Activated CD8-positive, alpha-beta memory T cell treated with anti-CD3 and anti-CD28 coated beads, Interleukin-2, amount 10 ng/mL, durations not matched to agents 7 days and 5 days (primary cell): ENCODE results near the gene DYDC1. TPM values are rescaled to one million over a fixed set of nuclear protein-coding genes. Genes with fewer than 3 reads are reported as not detected.
"Not testable (repeated sequence)": the region's sequence is repeated elsewhere in the genome, so short reads cannot be mapped to it uniquely, and the experiment has no call there.

ENCODE experiments used
- ATAC-seq: fragments of 150-1000 bp; cut with Tn5 transposase; one replicate; pipeline ENCODE4 v1.10.0; 2021; ENCODE audit warnings: moderate library complexity
- CTCF ChIA-PET: fragments of 350-600 bp; sonication (Branson Sonifier 250); formaldehyde crosslinking; loops from one replicate; lab custom pipeline; 2021; ENCODE audit warnings: antibody characterized with exemption; lab: Charles Lee
- DNase-seq: peaks from one replicate; pipeline ENCODE4 v3.0.0-alpha.2; 2020
- H3K27ac Mint-ChIP-seq: one replicate; pipeline ENCODE4 v1.8.0; 2021; ENCODE audit warnings: mild to moderate bottlenecking, mixed read lengths
- H3K27me3 Mint-ChIP-seq: one replicate; pipeline ENCODE4 v1.8.0; 2021; ENCODE audit warnings: mixed read lengths
- H3K36me3 Mint-ChIP-seq: one replicate; pipeline ENCODE4 v1.8.0; 2021; ENCODE audit warnings: mild to moderate bottlenecking, mixed read lengths
- H3K4me1 Mint-ChIP-seq: one replicate; pipeline ENCODE4 v1.8.0; 2021; ENCODE audit warnings: mixed read lengths
- H3K4me3 Mint-ChIP-seq: one replicate; pipeline ENCODE4 v1.8.0; 2021; ENCODE audit warnings: mild to moderate bottlenecking, moderate library complexity, mixed read lengths
- H3K9me3 Mint-ChIP-seq: one replicate; pipeline ENCODE4 v1.8.0; 2022; ENCODE audit warnings: low read depth, mixed read lengths
- total RNA-seq, 2 experiments: library from RNA; stranded (reverse); gene quantifications; one replicate each; pipeline ENCODE4 v1.2.3, GENCODE V29; 2021

The DYDC1 gene
- total RNA-seq, 2 experiments from 2014 or later: not detected

GRCh38 chr10:80372675-80373074, 16.1 kb upstream of the DYDC1 start:
- H3K36me3 Mint-ChIP-seq: peaks cover 4% of the 10 kb centered on the region
- H3K27me3 Mint-ChIP-seq: peaks cover 14% of the 10 kb centered on the region
- no peak overlapping the region for H3K4me3 Mint-ChIP-seq
- H3K4me1 Mint-ChIP-seq: peaks cover 1% of the 10 kb centered on the region
- DNase-seq (no peak), ATAC-seq (no peak)
- peaks cover 4% of the 10 kb centered on the region for H3K9me3 Mint-ChIP-seq
- CTCF ChIA-PET: interaction anchor here (0.6 to 1.0 kb wide), 2 partner anchors 7 to 231 kb away, joined by 3 read pairs; no protein-coding TSS in a partner anchor
- H3K27ac Mint-ChIP-seq: no peak overlapping the region

GRCh38 chr10:80371467-80371866, 14.9 kb upstream of the DYDC1 start:
- no peak for DNase-seq
- H3K27me3 Mint-ChIP-seq: peaks cover 10% of the 10 kb centered on the region
- CTCF ChIA-PET: no interaction called here
- H3K9me3 Mint-ChIP-seq: peaks cover 7% of the 10 kb centered on the region
- no peaks in the 10 kb centered on the region for H3K4me1 Mint-ChIP-seq
- H3K36me3 Mint-ChIP-seq: peaks cover 7% of the 10 kb centered on the region
- ATAC-seq: no peak
- H3K4me3 Mint-ChIP-seq: no peak overlapping the region
- no peak overlapping the region for H3K27ac Mint-ChIP-seq

GRCh38 chr10:80365510-80365909, 9.0 kb upstream of the DYDC1 start:
- H3K4me3 Mint-ChIP-seq: no peak overlapping the region
- CTCF ChIA-PET: no interaction called here
- no peak overlapping the region for H3K27ac Mint-ChIP-seq
- no peak for ATAC-seq
- H3K9me3 Mint-ChIP-seq: peaks cover 7% of the 10 kb centered on the region
- H3K27me3 Mint-ChIP-seq: peaks cover 22% of the 10 kb centered on the region
- peaks cover 7% of the 10 kb centered on the region for H3K36me3 Mint-ChIP-seq
- no peaks in the 10 kb centered on the region for H3K4me1 Mint-ChIP-seq
- DNase-seq: no peak

GRCh38 chr10:80359644-80360043, 3.1 kb upstream of the DYDC1 start:
- ATAC-seq: no peak
- H3K4me3 Mint-ChIP-seq: no peak overlapping the region
- H3K4me1 Mint-ChIP-seq: peaks cover 8% of the 10 kb centered on the region
- DNase-seq: no peak
- H3K27me3 Mint-ChIP-seq: peaks cover 51% of the 10 kb centered on the region
- H3K9me3 Mint-ChIP-seq: no peaks in the 10 kb centered on the region
- no peak overlapping the region for H3K27ac Mint-ChIP-seq
- CTCF ChIA-PET: no interaction called here
- H3K36me3 Mint-ChIP-seq: no peaks in the 10 kb centered on the region

- ATAC-seq, H3K4me3 Mint-ChIP-seq, H3K9me3 Mint-ChIP-seq, H3K27ac Mint-ChIP-seq, DNase-seq, H3K36me3 Mint-ChIP-seq, H3K4me1 Mint-ChIP-seq, CTCF ChIA-PET: not testable (repeated sequence)
- peaks cover 50% of the 10 kb centered on the region for H3K27me3 Mint-ChIP-seq
Observed at GRCh38 chr10:80358925-80359324, 2.4 kb upstream of the DYDC1 start.

- Mint-ChIP-seq H3K36me3 (no peaks in the 10 kb centered on the region), H3K4me3 (no peak overlapping the region), H3K9me3 (no peaks in the 10 kb centered on the region), H3K27ac (no peak overlapping the region), H3K27me3 (peaks cover 54% of the 10 kb centered on the region), H3K4me1 (peaks cover 8% of the 10 kb centered on the region)
- DNase-seq: no peak
- CTCF ChIA-PET: no interaction called here
- no peak for ATAC-seq
Observed at GRCh38 chr10:80357851-80358125, 1.2 kb upstream of the DYDC1 start.

GRCh38 chr10:80356989-80357850, 665 bp upstream of the DYDC1 start:
- Mint-ChIP-seq H3K4me3 (peak overlapping the region; percentile 30), H3K36me3 (no peaks in the 10 kb centered on the region), H3K27me3 (peaks cover 59% of the 10 kb centered on the region), H3K9me3 (no peaks in the 10 kb centered on the region), H3K4me1 (peaks cover 8% of the 10 kb centered on the region), H3K27ac (no peak overlapping the region)
- ATAC-seq (no peak), DNase-seq (no peak)
- CTCF ChIA-PET: no interaction called here

GRCh38 chr10:80351220-80351619, 5.3 kb downstream of the DYDC1 start:
- CTCF ChIA-PET: interaction anchor here (2.0 kb wide), 1 partner anchor 27 kb away, joined by 5 read pairs; no protein-coding TSS in a partner anchor
- H3K36me3 Mint-ChIP-seq: no peaks in the 10 kb centered on the region
- H3K9me3 Mint-ChIP-seq: no peaks in the 10 kb centered on the region
- H3K27ac Mint-ChIP-seq: no peak overlapping the region
- H3K4me3 Mint-ChIP-seq: no peak overlapping the region
- ATAC-seq: no peak
- H3K4me1 Mint-ChIP-seq: peaks cover 1% of the 10 kb centered on the region
- no peak for DNase-seq
- peaks cover 43% of the 10 kb centered on the region for H3K27me3 Mint-ChIP-seq

GRCh38 chr10:80350251-80350650, 6.3 kb downstream of the DYDC1 start:
- Mint-ChIP-seq H3K36me3 (no peaks in the 10 kb centered on the region), H3K27ac (no peak overlapping the region), H3K4me3 (no peak overlapping the region), H3K4me1 (no peaks in the 10 kb centered on the region), H3K27me3 (peaks cover 33% of the 10 kb centered on the region), H3K9me3 (no peaks in the 10 kb centered on the region)
- CTCF ChIA-PET: interaction anchor here (2.0 kb wide), 1 partner anchor 28 kb away, joined by 5 read pairs; no protein-coding TSS in a partner anchor
- DNase-seq: no peak
- ATAC-seq: no peak

- CTCF ChIA-PET: no interaction called here
- no peak overlapping the region for H3K27ac Mint-ChIP-seq
- H3K36me3 Mint-ChIP-seq: no peaks in the 10 kb centered on the region
- H3K4me3 Mint-ChIP-seq: no peak overlapping the region
- H3K9me3 Mint-ChIP-seq: no peaks in the 10 kb centered on the region
- DNase-seq: no peak
- H3K27me3 Mint-ChIP-seq: peaks cover 10% of the 10 kb centered on the region
- ATAC-seq: no peak
- no peaks in the 10 kb centered on the region for H3K4me1 Mint-ChIP-seq
Observed at GRCh38 chr10:80344912-80345311, 11.6 kb downstream of the DYDC1 start.

- peaks cover 15% of the 10 kb centered on the region for H3K27me3 Mint-ChIP-seq
- no peak overlapping the region for H3K4me3 Mint-ChIP-seq
- no peak for DNase-seq
- H3K36me3 Mint-ChIP-seq: no peaks in the 10 kb centered on the region
- CTCF ChIA-PET: no interaction called here
- H3K27ac Mint-ChIP-seq: no peak overlapping the region
- ATAC-seq: no peak
- no peaks in the 10 kb centered on the region for H3K4me1 Mint-ChIP-seq
- no peaks in the 10 kb centered on the region for H3K9me3 Mint-ChIP-seq
Observed at GRCh38 chr10:80344276-80344675, 12.3 kb downstream of the DYDC1 start.

- ATAC-seq (no peak), DNase-seq (no peak)
- Mint-ChIP-seq H3K27me3 (peaks cover 14% of the 10 kb centered on the region), H3K4me3 (no peak overlapping the region), H3K27ac (no peak overlapping the region), H3K36me3 (no peaks in the 10 kb centered on the region), H3K9me3 (no peaks in the 10 kb centered on the region), H3K4me1 (no peaks in the 10 kb centered on the region)
- CTCF ChIA-PET: no interaction called here
Observed at GRCh38 chr10:80333983-80334382, 22.6 kb downstream of the DYDC1 start.

GRCh38 chr10:80324891-80325364, 31.6 kb downstream of the DYDC1 start:
- no peaks in the 10 kb centered on the region for H3K9me3 Mint-ChIP-seq
- ATAC-seq: no peak
- peaks cover 14% of the 10 kb centered on the region for H3K27me3 Mint-ChIP-seq

GRCh38 chr10:80324086-80324485, 32.5 kb downstream of the DYDC1 start:
- ATAC-seq: no peak
- Mint-ChIP-seq H3K36me3 (no peaks in the 10 kb centered on the region), H3K4me1 (peaks cover 2% of the 10 kb centered on the region), H3K27ac (no peak overlapping the region), H3K27me3 (peaks cover 18% of the 10 kb centered on the region), H3K4me3 (no peak overlapping the region), H3K9me3 (no peaks in the 10 kb centered on the region)
- CTCF ChIA-PET: interaction anchor here (1.2 kb wide), 1 partner anchor 11 kb away, joined by 3 read pairs; no protein-coding TSS in a partner anchor
- DNase-seq: no peak

More at GRCh38 chr10:80324891-80325364, 31.6 kb downstream of the DYDC1 start:
- Mint-ChIP-seq H3K36me3 (no peaks in the 10 kb centered on the region), H3K27ac (no peak overlapping the region), H3K4me3 (no peak overlapping the region), H3K4me1 (peaks cover 2% of the 10 kb centered on the region)
- CTCF ChIA-PET: no interaction called here
- no peak for DNase-seq
